Measurements from ENCODE around the gene SPEG.

DNA sequence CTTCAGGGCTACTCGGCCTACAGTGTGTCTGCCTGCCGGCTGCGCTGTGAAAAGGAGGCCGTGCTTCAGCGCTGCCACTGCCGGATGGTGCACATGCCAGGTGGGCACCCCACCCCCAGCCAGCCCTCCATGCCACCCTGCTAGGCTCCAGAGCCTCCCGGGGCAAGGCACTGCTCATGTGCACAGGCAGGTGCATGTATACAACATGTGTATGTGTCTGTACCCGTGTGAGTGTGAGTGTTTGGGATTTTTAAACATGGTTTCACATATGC is 97.7 kb downstream of the SPEG start:
- TF ChIP-seq, protein P1, sequence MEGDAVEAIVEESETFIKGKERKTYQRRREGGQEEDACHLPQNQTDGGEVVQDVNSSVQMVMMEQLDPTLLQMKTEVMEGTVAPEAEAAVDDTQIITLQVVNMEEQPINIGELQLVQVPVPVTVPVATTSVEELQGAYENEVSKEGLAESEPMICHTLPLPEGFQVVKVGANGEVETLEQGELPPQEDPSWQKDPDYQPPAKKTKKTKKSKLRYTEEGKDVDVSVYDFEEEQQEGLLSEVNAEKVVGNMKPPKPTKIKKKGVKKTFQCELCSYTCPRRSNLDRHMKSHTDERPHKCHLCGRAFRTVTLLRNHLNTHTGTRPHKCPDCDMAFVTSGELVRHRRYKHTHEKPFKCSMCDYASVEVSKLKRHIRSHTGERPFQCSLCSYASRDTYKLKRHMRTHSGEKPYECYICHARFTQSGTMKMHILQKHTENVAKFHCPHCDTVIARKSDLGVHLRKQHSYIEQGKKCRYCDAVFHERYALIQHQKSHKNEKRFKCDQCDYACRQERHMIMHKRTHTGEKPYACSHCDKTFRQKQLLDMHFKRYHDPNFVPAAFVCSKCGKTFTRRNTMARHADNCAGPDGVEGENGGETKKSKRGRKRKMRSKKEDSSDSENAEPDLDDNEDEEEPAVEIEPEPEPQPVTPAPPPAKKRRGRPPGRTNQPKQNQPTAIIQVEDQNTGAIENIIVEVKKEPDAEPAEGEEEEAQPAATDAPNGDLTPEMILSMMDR (conservative IDR thresholded peaks at IDR 0.05; ENCODE audit: low read depth, low read length), result no peak
- no peak for TF ChIP-seq EZH2 (IDR thresholded peaks at IDR 0.05; ENCODE audit: low read length, unreplicated experiment)

Measured in PC-3 (cell line).